ENCODE results near the gene CD300H. TPM values are rescaled to one million over a fixed set of nuclear protein-coding genes. Genes with fewer than 3 reads are reported as not detected.

CD300H gene
- total RNA-seq, 1 donor from 2014 or later = not detected

GRCh38 chr17:74554909-74555308 is 12.4 kb downstream of the CD300H start:
- intact Hi-C loops (cut with DNase I) = no loop called here

GRCh38 chr17:74552037-74552436 is 15.3 kb downstream of the CD300H start:
- Histone ChIP-seq H3K36me3 (no peaks in the 10 kb centered on the region), H3K27ac (no peak overlapping the region), H3K4me1 (no peaks in the 10 kb centered on the region), H3K4me3 (no peak overlapping the region), H3K9me3 (no peaks in the 10 kb centered on the region), H3K27me3 (no peaks in the 10 kb centered on the region)
- DNase-seq (ENCODE audit: low spot score in 2 of 2) = peak in 1 of 2 donors; percentile 25
- intact Hi-C loops (cut with DNase I) = no loop called here
- no peak for TF ChIP-seq CTCF (IDR thresholded peaks at IDR 0.05)

More at GRCh38 chr17:74554909-74555308, 12.4 kb downstream of the CD300H start:
- Histone ChIP-seq H3K36me3 (no peaks in the 10 kb centered on the region), H3K27me3 (no peaks in the 10 kb centered on the region), H3K9me3 (no peaks in the 10 kb centered on the region), H3K27ac (no peak overlapping the region), H3K4me1 (no peaks in the 10 kb centered on the region), H3K4me3 (no peak overlapping the region)
- DNase-seq (ENCODE audit: low spot score in 2 of 2) = peak in 1 of 2 donors; percentile 11
- TF ChIP-seq CTCF (IDR thresholded peaks at IDR 0.05) = no peak

GRCh38 chr17:74550602-74551001 is 16.7 kb downstream of the CD300H start:
- TF ChIP-seq CTCF (IDR thresholded peaks at IDR 0.05) = no peak
- H3K4me3 ChIP-seq = no peak overlapping the region
- DNase-seq (ENCODE audit: low spot score in 2 of 2) = no peak
- no peaks in the 10 kb centered on the region for H3K4me1 ChIP-seq
- H3K27me3 ChIP-seq = no peaks in the 10 kb centered on the region
- no peaks in the 10 kb centered on the region for H3K36me3 ChIP-seq
- intact Hi-C loops (cut with DNase I) = no loop called here
- no peak overlapping the region for H3K27ac ChIP-seq
- no peaks in the 10 kb centered on the region for H3K9me3 ChIP-seq

GRCh38 chr17:74549343-74549742 is 18.0 kb downstream of the CD300H start:
- intact Hi-C loops (cut with DNase I) = no loop called here
- TF ChIP-seq CTCF (IDR thresholded peaks at IDR 0.05) = no peak
- no peak overlapping the region for H3K4me3 ChIP-seq
- H3K27ac ChIP-seq = no peak overlapping the region
- no peaks in the 10 kb centered on the region for H3K36me3 ChIP-seq
- H3K27me3 ChIP-seq = no peaks in the 10 kb centered on the region
- H3K4me1 ChIP-seq = no peaks in the 10 kb centered on the region
- DNase-seq (ENCODE audit: low spot score in 2 of 2) = no peak
- H3K9me3 ChIP-seq = no peaks in the 10 kb centered on the region

GRCh38 chr17:74547736-74548135 is 19.6 kb downstream of the CD300H start:
- TF ChIP-seq CTCF (IDR thresholded peaks at IDR 0.05) = no peak
- H3K27ac ChIP-seq = no peak overlapping the region
- DNase-seq (ENCODE audit: low spot score in 2 of 2) = no peak
- no peak overlapping the region for H3K4me3 ChIP-seq
- intact Hi-C loops (cut with DNase I) = no loop called here
- no peaks in the 10 kb centered on the region for H3K27me3 ChIP-seq
- no peaks in the 10 kb centered on the region for H3K4me1 ChIP-seq
- H3K9me3 ChIP-seq = no peaks in the 10 kb centered on the region
- no peaks in the 10 kb centered on the region for H3K36me3 ChIP-seq

- no peaks in the 10 kb centered on the region for H3K36me3 ChIP-seq
- no peak overlapping the region for H3K4me3 ChIP-seq
- H3K27ac ChIP-seq = no peak overlapping the region
- DNase-seq (ENCODE audit: low spot score in 2 of 2) = no peak
- H3K27me3 ChIP-seq = no peaks in the 10 kb centered on the region
- no peaks in the 10 kb centered on the region for H3K4me1 ChIP-seq
- no peak for TF ChIP-seq CTCF (IDR thresholded peaks at IDR 0.05)
- intact Hi-C loops (cut with DNase I) = no loop called here
- H3K9me3 ChIP-seq = no peaks in the 10 kb centered on the region
Measured at GRCh38 chr17:74547264-74547663, 20.0 kb downstream of the CD300H start.

Measured in ascending aorta (tissue), 2 donors.